Stimulated activated CD8-positive, alpha-beta memory T cell treated with anti-CD3 and anti-CD28 coated beads, Interleukin-15, amount 100 ng/mL, for 24 hours (primary cell): ENCODE data around the gene ANKRD11.

Experiments
- DNase-seq: peaks from one replicate; pipeline ENCODE4 v3.0.0-alpha.2; 2020; ENCODE audit warnings: low read depth

Gene ANKRD11

GRCh38 chr16:89297156-89297874, 193.0 kb downstream of the ANKRD11 start:
- DNase-seq: no peak

DNA sequence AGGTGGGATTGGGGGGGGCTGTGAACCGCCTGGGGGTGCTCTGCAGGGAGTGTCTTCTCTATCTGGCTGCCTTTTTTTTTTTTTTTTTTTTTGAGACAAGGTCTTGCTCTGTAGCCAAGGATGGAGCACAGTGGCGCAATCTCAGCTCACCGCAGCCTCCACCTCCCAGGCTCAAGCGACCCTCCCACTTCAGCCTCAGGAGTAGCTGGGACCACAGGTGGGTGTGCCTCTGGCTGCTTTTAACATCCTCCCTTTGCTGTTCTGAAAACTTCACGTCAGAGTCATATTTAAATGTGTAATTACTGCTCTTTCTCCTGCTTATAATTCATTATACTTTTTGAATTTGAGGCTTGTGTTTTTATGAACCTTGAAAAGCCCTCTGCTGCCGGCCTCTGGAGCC, 194.4 kb downstream of the ANKRD11 start:
- DNase-seq: no peak

GRCh38 chr16:89295071-89295900, 195.1 kb downstream of the ANKRD11 start:
- no peak for DNase-seq

DNA sequence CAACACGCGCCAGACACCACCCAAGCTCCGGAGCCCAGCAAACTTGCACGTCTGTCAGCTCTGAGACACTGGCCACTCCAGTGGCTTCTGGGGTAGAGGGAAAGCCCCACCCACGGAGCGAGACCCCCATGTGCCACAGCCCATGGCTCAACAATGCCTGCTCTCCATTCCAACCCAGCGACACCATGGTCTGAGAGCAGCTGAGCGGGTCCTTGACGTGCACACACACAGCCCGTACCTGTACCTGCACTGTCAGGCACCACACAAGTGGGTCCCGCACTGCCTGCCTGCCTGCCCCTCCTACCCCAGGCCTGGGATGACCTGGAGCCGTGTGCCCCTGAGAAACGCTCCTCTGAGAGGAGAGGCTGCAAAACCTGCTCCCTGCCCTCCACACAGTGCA, 195.9 kb downstream of the ANKRD11 start:
- DNase-seq: no peak

GRCh38 chr16:89293276-89294143, 196.9 kb downstream of the ANKRD11 start:
- DNase-seq: no peak

DNA sequence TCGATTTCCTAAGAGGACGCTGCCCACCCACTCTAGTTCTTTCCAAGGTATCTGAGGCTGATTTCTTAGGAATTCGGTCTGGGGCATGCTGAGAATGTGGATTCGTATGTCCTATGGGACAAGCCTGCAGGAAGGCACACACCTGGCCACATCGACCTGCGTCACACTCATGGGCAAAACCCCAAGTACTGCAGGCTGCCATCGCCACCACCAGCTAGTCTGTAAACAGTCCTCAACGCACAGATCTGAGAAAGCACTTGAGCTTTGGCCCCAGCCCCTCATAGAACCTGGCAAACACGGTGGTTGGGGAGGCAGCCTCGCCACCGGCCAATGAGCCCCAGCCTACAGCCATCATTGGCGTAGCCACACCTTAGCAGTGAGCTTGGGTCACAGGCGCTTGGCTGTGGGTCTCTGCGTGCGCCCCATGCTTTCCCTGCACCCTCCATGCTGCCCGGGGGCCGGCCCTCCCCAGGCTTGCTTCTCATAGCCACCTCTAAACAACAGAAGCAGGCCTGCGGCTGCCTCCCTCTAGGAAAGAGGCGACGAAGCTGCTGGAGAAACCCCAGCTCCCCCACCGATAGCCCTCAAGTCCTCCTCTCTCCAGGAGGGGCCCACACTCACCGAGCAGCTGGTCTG, 197.8 kb downstream of the ANKRD11 start:
- no peak for DNase-seq

DNA sequence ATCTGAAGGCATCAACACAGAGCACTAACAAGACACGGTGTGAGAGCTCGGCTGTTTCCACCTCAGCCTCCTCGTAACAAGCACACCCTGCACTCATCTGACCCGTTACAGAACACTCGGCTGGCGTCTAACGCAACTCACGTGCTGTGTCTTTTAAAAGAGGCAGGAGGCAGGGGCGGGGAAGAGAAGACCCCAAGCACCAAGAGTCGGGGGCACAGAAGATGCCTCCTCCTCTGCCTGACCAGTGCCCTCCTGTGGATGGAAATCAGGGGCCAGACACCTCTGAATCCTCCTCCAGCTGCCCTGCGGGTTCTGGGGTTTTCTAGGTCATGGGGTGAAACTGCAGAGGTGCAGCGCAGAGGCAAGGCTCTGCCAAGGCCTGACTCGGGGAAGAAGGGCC, 198.6 kb downstream of the ANKRD11 start:
- DNase-seq: no peak

DNA sequence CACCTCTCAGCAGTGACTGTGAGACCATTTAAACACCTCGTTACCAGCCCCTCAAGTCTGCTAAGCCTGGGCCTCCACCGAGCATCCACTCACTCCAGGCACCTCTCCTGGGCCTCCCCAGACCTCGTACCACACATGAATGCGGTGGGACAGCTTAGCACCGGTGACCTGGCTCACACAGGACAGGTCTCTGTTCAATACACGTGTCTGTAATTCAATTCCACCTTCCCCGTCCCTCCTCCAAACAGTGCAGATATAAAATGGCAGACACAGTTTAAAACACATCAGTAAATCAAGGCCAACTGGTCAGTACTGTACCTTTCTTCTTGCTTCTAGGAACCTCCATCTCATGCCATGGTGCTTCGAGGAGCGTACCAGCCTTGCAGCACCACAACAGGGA, 199.0 kb downstream of the ANKRD11 start:
- DNase-seq: no peak

GRCh38 chr16:89290887-89291286, 199.5 kb downstream of the ANKRD11 start:
- DNase-seq: no peak

DNA sequence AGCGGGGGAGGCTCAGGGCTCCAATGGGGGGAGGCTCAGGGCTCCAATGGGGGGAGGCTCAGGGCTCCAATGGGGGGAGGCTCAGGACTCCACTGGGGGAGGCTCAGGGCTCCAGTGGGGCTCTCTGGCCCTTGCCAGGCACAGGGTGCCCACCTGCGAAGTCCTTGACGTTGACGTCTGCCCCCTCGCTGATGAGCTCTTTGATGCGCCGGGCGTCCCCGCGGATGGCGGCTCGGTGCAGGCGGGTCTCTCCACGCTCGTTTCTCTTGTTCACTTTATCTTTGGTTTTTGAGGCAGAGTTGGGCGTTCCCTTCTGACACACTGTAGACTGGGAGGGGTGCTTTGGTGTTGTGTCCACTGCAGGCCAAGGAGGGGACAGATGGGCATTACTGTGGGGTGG, 199.9 kb downstream of the ANKRD11 start:
- DNase-seq: no peak

GRCh38 chr16:89289428-89290395, 200.6 kb downstream of the ANKRD11 start:
- DNase-seq: peak; percentile 30

GRCh38 chr16:89288966-89289365, 201.4 kb downstream of the ANKRD11 start:
- no peak for DNase-seq

DNA sequence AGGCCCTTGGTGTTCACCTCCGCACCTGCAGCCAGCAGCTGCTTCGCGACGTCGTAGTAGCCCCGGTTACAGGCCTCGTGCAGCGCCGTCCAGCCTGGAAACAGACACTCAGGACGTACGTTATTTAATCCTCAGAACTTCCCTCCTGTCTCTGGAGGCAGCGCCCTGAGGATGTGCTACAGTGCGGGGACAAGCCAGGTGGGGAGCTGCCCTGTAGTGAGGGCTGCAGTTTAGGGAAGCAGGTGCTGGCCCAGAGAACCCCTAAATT, 201.8 kb downstream of the ANKRD11 start:
- DNase-seq: no peak

- no peak for DNase-seq
Measured at GRCh38 chr16:89287777-89288576, 202.4 kb downstream of the ANKRD11 start.

DNA sequence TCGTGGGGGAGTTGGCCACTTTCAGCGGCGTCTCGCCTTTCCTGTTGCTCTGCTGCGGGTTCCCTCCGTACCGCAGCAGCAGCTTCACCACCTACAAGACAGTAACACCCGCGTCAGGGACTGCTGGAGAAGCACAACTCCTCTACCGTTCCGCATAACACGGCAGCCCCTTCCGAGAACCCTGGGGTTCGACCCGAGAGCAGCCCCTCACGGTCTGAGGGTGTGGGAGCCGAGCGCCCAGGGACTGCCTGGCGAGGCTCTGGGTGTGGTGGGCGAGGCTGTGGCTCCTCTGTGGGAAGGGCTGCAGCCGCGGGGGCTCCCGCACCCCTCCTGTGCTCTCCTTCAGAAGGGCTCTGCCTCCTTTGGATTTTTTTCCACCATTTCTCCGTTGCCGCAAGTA, 204.3 kb downstream of the ANKRD11 start:
- DNase-seq: no peak

DNA sequence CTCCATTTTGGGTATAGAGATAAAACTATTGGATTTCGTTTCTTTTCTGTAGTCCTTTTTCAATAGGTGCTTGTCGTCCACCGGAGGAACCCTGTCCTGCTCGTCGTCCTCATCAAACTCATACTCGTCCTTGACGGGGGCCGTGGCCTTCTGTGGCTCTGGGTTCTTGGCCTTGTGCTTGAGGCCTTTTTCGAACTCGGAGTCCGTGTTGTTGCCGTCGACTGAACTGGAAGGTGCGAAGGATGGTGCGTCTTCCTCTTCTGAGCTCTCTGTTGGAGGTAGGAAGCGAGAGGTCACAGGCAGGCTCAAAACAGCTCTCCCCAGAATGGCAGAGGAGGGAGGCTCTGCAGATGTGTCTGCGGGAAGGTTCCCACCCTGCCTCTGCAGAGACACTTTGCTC, 205.0 kb downstream of the ANKRD11 start:
- no peak for DNase-seq

DNA sequence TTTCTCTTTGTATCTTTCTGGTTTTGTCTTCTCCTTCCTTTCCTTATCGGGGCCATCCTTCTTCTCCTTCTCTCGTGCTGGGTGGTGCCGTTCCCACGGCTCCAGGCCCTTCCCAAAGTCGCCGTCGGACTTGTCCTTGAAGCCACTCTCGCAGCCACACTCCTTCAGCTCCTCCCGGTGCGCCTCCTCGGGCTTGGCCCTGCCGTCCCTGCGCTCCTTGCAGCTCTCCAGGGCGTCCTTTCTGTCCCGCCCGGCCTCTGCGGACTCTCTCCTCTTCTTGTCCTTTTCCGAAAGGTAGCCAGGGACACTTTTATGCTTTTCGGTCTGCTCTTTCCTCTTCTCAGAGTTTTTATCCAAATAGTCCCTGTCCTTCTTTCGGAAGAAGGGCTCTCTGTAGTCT, 206.9 kb downstream of the ANKRD11 start:
- no peak for DNase-seq

- DNase-seq: no peak
Measured at GRCh38 chr16:89282523-89282922, 207.8 kb downstream of the ANKRD11 start.

GRCh38 chr16:89281829-89282228, 208.5 kb downstream of the ANKRD11 start:
- no peak for DNase-seq

DNA sequence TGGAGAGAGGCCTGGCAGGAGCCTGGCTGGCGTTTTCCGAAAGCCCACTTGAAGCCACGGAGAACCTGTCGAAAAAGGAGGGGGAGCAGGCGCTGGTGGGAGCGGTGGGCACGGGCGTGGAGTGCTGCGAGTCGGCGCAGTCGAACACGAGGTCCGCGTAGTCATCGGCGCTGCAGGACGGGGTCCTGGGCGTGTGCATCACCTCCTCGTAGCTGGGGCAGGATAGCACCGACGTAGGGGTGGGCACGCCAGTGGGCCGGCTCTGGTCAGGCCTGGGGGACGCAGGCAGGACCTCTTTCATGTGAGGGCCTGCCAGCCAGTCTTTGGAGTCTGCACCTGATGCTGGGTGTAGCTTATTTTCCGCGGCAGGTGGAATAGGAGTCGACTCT, 209.2 kb downstream of the ANKRD11 start:
- no peak for DNase-seq
